ENCODE data around the gene ZIC5. TPM values are rescaled to one million over a fixed set of nuclear protein-coding genes. Genes with fewer than 3 reads are reported as not detected.

ZIC5 gene
- total RNA-seq (not detected in 2 replicates), polyA plus RNA-seq (not detected in 2 replicates), polyA minus RNA-seq (ENCODE audit: low replicate concordance) (not detected in 2 replicates)
- polyA plus RNA-seq (2012): not detected in 2 replicates

DNA sequence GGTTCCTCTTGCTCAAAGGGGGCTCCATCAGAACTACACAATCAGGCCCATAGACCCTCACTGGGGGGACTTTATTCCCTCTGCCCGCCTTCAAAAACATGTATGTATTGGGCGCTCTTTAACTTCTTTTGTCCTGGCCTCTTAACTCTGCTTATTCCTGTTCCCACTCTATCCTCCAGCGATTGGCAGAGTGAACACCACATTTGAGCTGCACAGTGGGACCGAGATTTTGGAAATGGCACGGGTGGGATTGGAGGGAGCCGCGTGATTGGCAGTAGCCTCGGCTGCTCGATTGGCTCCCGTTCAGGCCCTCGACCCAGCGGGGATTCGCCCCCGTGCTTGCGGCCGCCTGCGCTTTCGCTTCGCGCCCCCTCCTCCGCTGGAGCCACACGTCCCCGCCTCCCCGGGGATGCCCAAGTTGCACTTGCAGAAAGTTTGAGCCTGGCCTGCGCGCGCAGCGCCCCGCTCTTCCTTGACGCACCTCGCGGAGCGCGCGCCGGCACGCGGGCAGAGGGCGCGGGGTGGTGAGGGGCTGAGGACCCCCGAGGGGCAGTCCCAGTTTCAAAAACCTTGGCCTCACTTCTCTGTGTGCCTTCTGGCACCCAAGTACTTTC, at the start of gene ZIC5:
TSS of gene ZIC5 (minus strand) at position 192 of the 614 bp plus-strand sequence. CDS start at position 28, 164 bp downstream.
- Histone ChIP-seq H3K4me3 (replicated peaks in 1 of 4; ENCODE audit: control extremely low read depth in 1 of 4, insufficient read depth in 1 of 4, low read depth in 3 of 4, low read length in 4 of 4) (no peak within 1 kb of the TSS), H3K4me2 (ENCODE audit: extremely low read depth, insufficient read depth, low read length) (peak within 1 kb of the TSS; percentile 25), H3K9me3 (ENCODE audit: control insufficient read depth, insufficient read depth, low read depth, low read length) (no peaks in the 10 kb centered on the region), H4K20me1 (ENCODE audit: control insufficient read depth, extremely low read depth, insufficient read depth, low read length) (peaks cover 1% of the 10 kb centered on the region), H3K4me1 (ENCODE audit: control insufficient read depth, extremely low read depth, insufficient read depth, low read length) (no peaks in the 10 kb centered on the region), H3K79me2 (ENCODE audit: control insufficient read depth, insufficient read depth, low read length) (no peaks in the 10 kb centered on the region), H3K36me3 (ENCODE audit: control insufficient read depth, insufficient read depth, low read length) (no peaks in the 10 kb centered on the region), H3K27me3 (ENCODE audit: control insufficient read depth, insufficient read depth, low read length) (peaks cover 84% of the 10 kb centered on the region), H3K27ac (ENCODE audit: insufficient read depth, low read length) (no peak within 1 kb of the TSS), H3K9ac (ENCODE audit: insufficient read depth, low read length) (no peak within 1 kb of the TSS), H2AFZ (ENCODE audit: low read length) (no peak within 1 kb of the TSS)
- no peak for DNase-seq (ENCODE audit: low read depth in 2 of 2)
- peak; percentile 92 for TF ChIP-seq EZH2 (IDR thresholded peaks at IDR 0.05; ENCODE audit: low read length, missing control alignments)
- TF ChIP-seq, protein P1, sequence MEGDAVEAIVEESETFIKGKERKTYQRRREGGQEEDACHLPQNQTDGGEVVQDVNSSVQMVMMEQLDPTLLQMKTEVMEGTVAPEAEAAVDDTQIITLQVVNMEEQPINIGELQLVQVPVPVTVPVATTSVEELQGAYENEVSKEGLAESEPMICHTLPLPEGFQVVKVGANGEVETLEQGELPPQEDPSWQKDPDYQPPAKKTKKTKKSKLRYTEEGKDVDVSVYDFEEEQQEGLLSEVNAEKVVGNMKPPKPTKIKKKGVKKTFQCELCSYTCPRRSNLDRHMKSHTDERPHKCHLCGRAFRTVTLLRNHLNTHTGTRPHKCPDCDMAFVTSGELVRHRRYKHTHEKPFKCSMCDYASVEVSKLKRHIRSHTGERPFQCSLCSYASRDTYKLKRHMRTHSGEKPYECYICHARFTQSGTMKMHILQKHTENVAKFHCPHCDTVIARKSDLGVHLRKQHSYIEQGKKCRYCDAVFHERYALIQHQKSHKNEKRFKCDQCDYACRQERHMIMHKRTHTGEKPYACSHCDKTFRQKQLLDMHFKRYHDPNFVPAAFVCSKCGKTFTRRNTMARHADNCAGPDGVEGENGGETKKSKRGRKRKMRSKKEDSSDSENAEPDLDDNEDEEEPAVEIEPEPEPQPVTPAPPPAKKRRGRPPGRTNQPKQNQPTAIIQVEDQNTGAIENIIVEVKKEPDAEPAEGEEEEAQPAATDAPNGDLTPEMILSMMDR (conservative IDR thresholded peaks at IDR 0.05 in 1 of 2, IDR thresholded peaks at IDR 0.05 in 1 of 2; ENCODE audit: low read depth in 1 of 2, low read length in 2 of 2): no peak

DNA sequence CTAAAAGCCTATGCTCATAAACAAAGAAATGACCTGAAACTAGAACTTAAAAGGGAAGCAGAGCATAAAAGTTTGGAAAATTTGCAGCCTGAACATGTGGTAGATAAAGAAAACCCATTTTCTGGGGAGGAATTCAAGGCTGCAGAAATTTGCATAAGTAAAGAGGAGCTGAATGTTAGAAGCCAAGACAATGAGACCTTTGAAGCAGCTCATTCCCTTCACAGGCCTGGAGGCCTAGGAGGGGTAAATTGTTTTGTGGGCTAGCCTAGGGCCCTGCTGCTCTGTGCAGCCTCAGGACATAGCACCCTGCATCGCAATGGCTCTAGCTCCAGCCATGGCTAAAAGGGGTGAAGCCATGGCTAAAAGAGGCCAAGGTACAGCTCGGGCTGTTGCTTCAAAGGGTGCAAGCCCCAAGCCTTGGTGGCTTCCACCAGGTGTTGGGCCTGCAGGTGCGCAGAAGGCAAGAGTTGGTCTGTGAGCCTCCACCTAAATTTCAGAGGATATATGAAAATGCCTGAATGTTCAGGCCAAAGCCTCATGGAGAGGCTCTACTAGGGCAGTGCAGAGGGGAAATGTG, 48.3 kb upstream of the ZIC5 start:
- Histone ChIP-seq H4K20me1 (ENCODE audit: control insufficient read depth, extremely low read depth, insufficient read depth, low read length) (no peaks in the 10 kb centered on the region), H3K4me3 (replicated peaks in 1 of 4; ENCODE audit: control extremely low read depth in 1 of 4, insufficient read depth in 1 of 4, low read depth in 3 of 4, low read length in 4 of 4) (no peak overlapping the region), H3K36me3 (ENCODE audit: control insufficient read depth, insufficient read depth, low read length) (no peaks in the 10 kb centered on the region), H3K9me3 (ENCODE audit: control insufficient read depth, insufficient read depth, low read depth, low read length) (no peaks in the 10 kb centered on the region), H3K79me2 (ENCODE audit: control insufficient read depth, insufficient read depth, low read length) (no peaks in the 10 kb centered on the region), H3K9ac (ENCODE audit: insufficient read depth, low read length) (no peak overlapping the region), H3K4me1 (ENCODE audit: control insufficient read depth, extremely low read depth, insufficient read depth, low read length) (no peaks in the 10 kb centered on the region), H3K27ac (ENCODE audit: insufficient read depth, low read length) (no peak overlapping the region), H3K27me3 (ENCODE audit: control insufficient read depth, insufficient read depth, low read length) (no peaks in the 10 kb centered on the region), H2AFZ (ENCODE audit: low read length) (no peak overlapping the region), H3K4me2 (ENCODE audit: extremely low read depth, insufficient read depth, low read length) (no peak overlapping the region)
- DNase-seq (ENCODE audit: low read depth in 2 of 2): no peak
- no peak for TF ChIP-seq EZH2 (IDR thresholded peaks at IDR 0.05; ENCODE audit: low read length, missing control alignments)
- TF ChIP-seq, protein P1 (conservative IDR thresholded peaks at IDR 0.05 in 1 of 2, IDR thresholded peaks at IDR 0.05 in 1 of 2; ENCODE audit: low read depth in 1 of 2, low read length in 2 of 2): no peak

DNA sequence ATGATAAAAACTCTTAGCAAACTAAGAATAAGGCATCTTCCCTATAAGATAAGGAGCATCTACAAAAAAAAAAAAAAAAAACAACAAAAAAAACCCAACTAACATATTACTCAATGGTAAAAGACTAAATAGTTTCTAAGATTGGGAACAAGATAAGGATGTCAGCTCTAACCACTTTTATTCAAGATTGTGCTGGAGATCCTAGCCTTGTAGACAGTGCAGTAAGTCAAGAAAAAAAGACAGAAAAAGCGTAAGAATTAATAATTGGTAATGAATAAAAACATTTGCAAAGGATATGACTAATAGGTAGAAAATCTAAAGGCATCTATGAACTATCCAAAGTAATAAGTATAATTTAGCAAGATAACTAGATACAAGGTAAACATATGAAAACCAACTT, 43.1 kb upstream of the ZIC5 start:
- H3K9me3 ChIP-seq (ENCODE audit: control insufficient read depth, insufficient read depth, low read depth, low read length): no peaks in the 10 kb centered on the region
- H3K27ac ChIP-seq (ENCODE audit: insufficient read depth, low read length): no peak overlapping the region
- TF ChIP-seq, protein P1 (conservative IDR thresholded peaks at IDR 0.05 in 1 of 2, IDR thresholded peaks at IDR 0.05 in 1 of 2; ENCODE audit: low read depth in 1 of 2, low read length in 2 of 2): no peak
- no peak for TF ChIP-seq EZH2 (IDR thresholded peaks at IDR 0.05; ENCODE audit: low read length, missing control alignments)
- H3K4me3 ChIP-seq (replicated peaks in 1 of 4; ENCODE audit: control extremely low read depth in 1 of 4, insufficient read depth in 1 of 4, low read depth in 3 of 4, low read length in 4 of 4): no peak overlapping the region
- H3K4me1 ChIP-seq (ENCODE audit: control insufficient read depth, extremely low read depth, insufficient read depth, low read length): no peaks in the 10 kb centered on the region
- no peaks in the 10 kb centered on the region for H3K36me3 ChIP-seq (ENCODE audit: control insufficient read depth, insufficient read depth, low read length)
- H3K27me3 ChIP-seq (ENCODE audit: control insufficient read depth, insufficient read depth, low read length): no peaks in the 10 kb centered on the region
- no peak for DNase-seq (ENCODE audit: low read depth in 2 of 2)
- no peak overlapping the region for H2AFZ ChIP-seq (ENCODE audit: low read length)
- H3K4me2 ChIP-seq (ENCODE audit: extremely low read depth, insufficient read depth, low read length): no peak overlapping the region
- no peaks in the 10 kb centered on the region for H4K20me1 ChIP-seq (ENCODE audit: control insufficient read depth, extremely low read depth, insufficient read depth, low read length)
- no peaks in the 10 kb centered on the region for H3K79me2 ChIP-seq (ENCODE audit: control insufficient read depth, insufficient read depth, low read length)
- H3K9ac ChIP-seq (ENCODE audit: insufficient read depth, low read length): no peak overlapping the region
